GM23248 (cell line): ENCODE data around the gene NME4. TPM values are rescaled to one million over a fixed set of nuclear protein-coding genes. Genes with fewer than 3 reads are reported as not detected.
A peak's percentile ranks its signal among the peaks of the same experiment; 100 is the strongest.
"Not testable (repeated sequence)": the region's sequence is repeated elsewhere in the genome, so short reads cannot be mapped to it uniquely, and the experiment has no call there.

Experiments used
- DNase-seq: peaks from one replicate; pipeline ENCODE4 v3.0.0-alpha.2; 2015
- H2AFZ ChIP-seq: fragments of 200-600 bp; sonication (generic); 2 replicates; pipeline ENCODE4 v1.6.1; 2016; ENCODE audit warnings: antibody characterized with exemption
- H3F3A ChIP-seq: fragments of 200-600 bp; sonication (generic); 2 replicates; pipeline ENCODE4 v1.6.1; 2016; ENCODE audit warnings: mild to moderate bottlenecking, antibody characterized with exemption, mixed run types; ENCODE audit not compliant: insufficient read depth
- H3K27ac ChIP-seq: fragments of 200-600 bp; sonication (generic); 2 replicates; pipeline ENCODE4 v1.5.1; 2016; ENCODE audit warnings: mild to moderate bottlenecking
- H3K27me3 ChIP-seq: fragments of 200-600 bp; sonication (generic); replicated peaks from 2 replicates; pipeline ENCODE4 v1.6.1; 2016; ENCODE audit warnings: mild to moderate bottlenecking; ENCODE audit not compliant: insufficient read depth
- H3K36me3 ChIP-seq: fragments of 200-600 bp; sonication (generic); 2 replicates; pipeline ENCODE4 v1.6.1; 2016; ENCODE audit warnings: low read depth, mild to moderate bottlenecking
- H3K4me1 ChIP-seq: fragments of 200-600 bp; sonication (generic); 2 replicates; pipeline ENCODE4 v1.6.1; 2016; ENCODE audit warnings: mild to moderate bottlenecking; ENCODE audit not compliant: insufficient read depth
- H3K4me2 ChIP-seq: fragments of 200-600 bp; sonication (generic); one replicate; pipeline ENCODE4 v1.6.1; 2016; ENCODE audit warnings: mild to moderate bottlenecking; ENCODE audit not compliant: unreplicated experiment
- H3K4me3 ChIP-seq: fragments of 200-600 bp; sonication (generic); 2 replicates; pipeline ENCODE4 v1.5.1; 2016; ENCODE audit warnings: mild to moderate bottlenecking
- H3K79me2 ChIP-seq: fragments of 200-600 bp; sonication (generic); 2 replicates; pipeline ENCODE4 v1.6.1; 2016; ENCODE audit warnings: mild to moderate bottlenecking; ENCODE audit not compliant: insufficient read depth
- H3K9ac ChIP-seq: fragments of 200-600 bp; sonication (generic); 2 replicates; pipeline ENCODE4 v1.6.1; 2016; ENCODE audit warnings: mild to moderate bottlenecking
- H3K9me2 ChIP-seq: fragments of 200-600 bp; sonication (generic); 2 replicates; pipeline ENCODE4 v1.6.1; 2016; ENCODE audit warnings: mixed run types, mild to moderate bottlenecking, moderate library complexity; ENCODE audit not compliant: insufficient read depth
- H3K9me3 ChIP-seq: fragments of 200-600 bp; sonication (generic); one replicate; pipeline ENCODE4 v1.6.1; 2017; ENCODE audit warnings: low read depth
- H4K20me1 ChIP-seq: fragments of 200-600 bp; sonication (generic); 2 replicates; pipeline ENCODE4 v1.6.0; 2016; ENCODE audit not compliant: insufficient read depth
- EZH2 ChIP-seq: fragments of 200-600 bp; sonication (generic); IDR thresholded peaks from 2 replicates; pipeline ENCODE4 v1.6.1; 2018; ENCODE audit warnings: antibody characterized with exemption, mild to moderate bottlenecking; ENCODE audit not compliant: insufficient read depth, poor library complexity, severe bottlenecking
- EZH2phosphoT487 ChIP-seq: fragments of 200-600 bp; sonication (generic); IDR thresholded peaks from 2 replicates; pipeline ENCODE4 v1.6.1; 2018; ENCODE audit warnings: antibody characterized with exemption, moderate library complexity, mild to moderate bottlenecking, low read depth; ENCODE audit not compliant: insufficient read depth
- WGBS, 2 experiments: methylation state at CpG; one replicate each; pipeline ENCODE4 v1.1.6; 2015 to 2017; ENCODE audit warnings: low lambda C conversion rate in 2 of 2, low coverage in 1 of 2; ENCODE audit errors: missing lambda C conversion rate in 2 of 2; 5-methylcytosine and 5-hydroxymethylcytosine counted together
- in situ Hi-C: fragments of 300-500 bp; cut with MboI; formaldehyde crosslinking; loops from 2 replicates; pipeline ENCODE4 v1.15.0; 2020
- polyA plus RNA-seq: library from polyadenylated mRNA; unstranded; fragments of >200 nt; fragmentation: Nextera tagmentation; extraction: Ambion mirVana; gene quantifications from 2 replicates; pipeline ENCODE4 v1.2.1, GENCODE V29; 2016
- total RNA-seq: library from RNA; depleted of rRNA; stranded (reverse); fragments of >200 nt; shearing (Covaris generic); gene quantifications from 2 replicates; pipeline ENCODE4 v1.2.3, GENCODE V29; 2014

Gene NME4
- total and polyA plus RNA-seq, 2 experiments from 2014 or later, result 175 to 283 TPM

GRCh38 chr16:381012-381788 lies 15.8 kb upstream of the NME4 start:
- Histone ChIP-seq H3K4me3 (peak overlapping the region; percentile 76), H2AFZ (peak overlapping the region; percentile 69), H3K9ac (peak overlapping the region; percentile 78), H3K9me2 (no peaks in the 10 kb centered on the region), H3K36me3 (no peaks in the 10 kb centered on the region), H3K4me1 (no peaks in the 10 kb centered on the region), H3K4me2 (peak overlapping the region; percentile 78), H3F3A (no peaks in the 10 kb centered on the region), H4K20me1 (no peaks in the 10 kb centered on the region), H3K79me2 (peaks cover 30% of the 10 kb centered on the region), H3K27ac (no peak overlapping the region), H3K9me3 (no peaks in the 10 kb centered on the region), H3K27me3 (no peaks in the 10 kb centered on the region)
- in situ Hi-C loops, result no loop called here
- WGBS, 2 experiments, result 1 to 3% methylated on average over 22 to 30 of the region's 73 CpGs
- no peak for TF ChIP-seq EZH2phosphoT487
- no peak for TF ChIP-seq EZH2
- peak; percentile 47 for DNase-seq

DNA sequence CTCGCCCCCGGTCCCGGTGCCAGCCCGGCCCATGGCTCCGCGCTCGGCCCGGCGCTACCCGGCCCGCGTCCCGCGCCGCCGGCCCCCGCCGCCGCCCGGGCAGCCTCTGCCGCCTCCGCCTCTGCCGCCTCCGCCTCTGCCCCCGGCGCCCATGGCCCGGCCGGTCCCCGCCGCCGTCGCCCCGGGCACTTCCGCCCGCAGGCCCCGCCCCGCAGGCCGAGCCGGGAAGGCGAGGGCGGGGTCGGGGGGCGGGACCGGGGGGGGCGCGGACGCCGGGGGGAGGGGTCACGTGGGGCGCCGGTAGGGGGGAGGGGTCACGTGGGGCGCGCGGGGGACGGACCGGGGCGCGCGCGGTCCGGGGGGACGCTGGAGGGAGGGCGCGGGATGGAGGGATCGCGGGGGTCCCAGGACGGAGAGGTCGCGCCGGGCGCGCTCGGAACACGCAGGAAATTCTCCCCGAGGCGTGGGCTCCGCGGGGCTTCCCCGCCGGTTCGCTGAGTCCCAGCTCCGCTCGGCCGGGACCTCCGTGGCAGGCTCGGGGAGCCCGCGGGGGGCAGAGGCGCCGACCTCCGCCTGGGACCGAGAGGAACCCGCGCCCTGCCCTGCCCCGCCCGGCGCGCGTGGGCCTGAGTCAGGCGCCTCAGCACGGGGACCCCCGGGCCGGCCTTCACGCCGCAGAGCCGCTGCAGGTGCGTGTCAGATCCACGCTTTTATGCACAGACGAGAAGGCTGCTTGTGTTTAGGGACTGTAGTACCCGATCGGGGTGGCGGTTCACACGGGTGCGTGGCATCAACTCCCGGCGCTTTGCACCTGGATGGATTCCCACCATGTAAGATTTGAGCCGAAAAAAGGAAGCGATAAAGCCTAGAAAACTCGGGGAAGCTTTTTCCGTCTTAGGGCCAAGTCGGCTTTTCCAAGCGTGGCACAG lies 14.9 kb upstream of the NME4 start, which contains the start of gene PGAP6:
PGAP6 (minus strand) TSS at position 190 of the 929 bp plus-strand sequence; CDS start at position 33, 157 bp downstream.
- Histone ChIP-seq H3K4me3 (peak within 1 kb of the TSS; percentile 76), H3F3A (no peaks in the 10 kb centered on the region), H2AFZ (peak within 1 kb of the TSS; percentile 85), H3K4me1 (no peaks in the 10 kb centered on the region), H3K36me3 (no peaks in the 10 kb centered on the region), H3K9me3 (no peaks in the 10 kb centered on the region), H4K20me1 (no peaks in the 10 kb centered on the region), H3K9ac (peak within 1 kb of the TSS; percentile 78), H3K9me2 (no peaks in the 10 kb centered on the region), H3K4me2 (peak within 1 kb of the TSS; percentile 84), H3K27ac (no peak within 1 kb of the TSS), H3K79me2 (peaks cover 30% of the 10 kb centered on the region), H3K27me3 (no peaks in the 10 kb centered on the region)
- WGBS, 2 experiments, result 1 to 2% methylated on average over 32 to 99 of the region's 123 CpGs
- TF ChIP-seq EZH2phosphoT487 (no peak), EZH2 (no peak)
- in situ Hi-C loops, result no loop called here
- DNase-seq, result peak; percentile 84

GRCh38 chr16:383326-384051 lies 13.5 kb upstream of the NME4 start:
- no peaks in the 10 kb centered on the region for H3K36me3 ChIP-seq
- H3K27ac ChIP-seq, result no peak overlapping the region
- peaks cover 30% of the 10 kb centered on the region for H3K79me2 ChIP-seq
- H3K4me2 ChIP-seq, result no peak overlapping the region
- H3K9me2 ChIP-seq, result no peaks in the 10 kb centered on the region
- no peaks in the 10 kb centered on the region for H3K27me3 ChIP-seq
- no peak for DNase-seq
- no peaks in the 10 kb centered on the region for H4K20me1 ChIP-seq
- no peak overlapping the region for H3K4me3 ChIP-seq
- H3K9ac ChIP-seq, result no peak overlapping the region
- no peaks in the 10 kb centered on the region for H3K4me1 ChIP-seq
- H3K9me3 ChIP-seq, result no peaks in the 10 kb centered on the region
- H3F3A ChIP-seq, result no peaks in the 10 kb centered on the region
- WGBS, 2 experiments, result 82 to 85% methylated on average over 28 to 33 of the region's 33 CpGs
- TF ChIP-seq EZH2 (no peak), EZH2phosphoT487 (no peak)
- no peak overlapping the region for H2AFZ ChIP-seq
- in situ Hi-C loops, result no loop called here

DNA sequence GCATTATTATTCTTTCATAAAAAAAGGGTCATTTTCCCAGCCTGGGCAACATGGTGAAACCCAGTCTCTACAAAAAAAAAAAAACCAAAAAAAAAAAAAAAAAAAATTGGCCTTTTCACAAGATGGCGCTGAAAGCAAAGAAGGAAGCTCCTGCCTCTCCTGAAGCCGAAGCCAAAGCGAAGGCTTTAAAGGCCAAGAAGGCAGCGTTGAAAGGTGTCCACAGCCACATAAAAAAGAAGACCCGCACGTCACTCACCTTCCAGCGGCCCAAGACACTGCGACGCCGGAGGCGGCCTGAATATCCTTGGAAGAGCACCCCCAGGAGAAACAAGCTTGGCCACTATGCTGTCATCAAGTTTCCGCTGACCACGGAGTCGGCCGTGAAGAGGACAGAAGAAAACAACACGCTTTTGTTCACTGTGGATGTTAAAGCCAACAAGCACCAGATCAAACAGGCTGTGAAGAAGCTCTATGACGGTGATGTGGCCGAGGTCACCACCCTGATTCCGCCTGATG lies 10.3 kb upstream of the NME4 start:
- no peaks in the 10 kb centered on the region for H3K36me3 ChIP-seq
- no peak for DNase-seq
- no peak overlapping the region for H3K4me2 ChIP-seq
- TF ChIP-seq EZH2phosphoT487 (no peak), EZH2 (no peak)
- in situ Hi-C loops, result no loop called here
- no peaks in the 10 kb centered on the region for H3K9me3 ChIP-seq
- H3K79me2 ChIP-seq, result no peaks in the 10 kb centered on the region
- H3K27ac ChIP-seq, result no peak overlapping the region
- no peak overlapping the region for H3K4me3 ChIP-seq
- no peaks in the 10 kb centered on the region for H3F3A ChIP-seq
- no peaks in the 10 kb centered on the region for H3K9me2 ChIP-seq
- no peak overlapping the region for H3K9ac ChIP-seq
- no peaks in the 10 kb centered on the region for H3K27me3 ChIP-seq
- no peaks in the 10 kb centered on the region for H3K4me1 ChIP-seq
- no peaks in the 10 kb centered on the region for H4K20me1 ChIP-seq
- 81 to 85% methylated on average over 19 of the region's 19 CpGs for WGBS, 2 experiments
- H2AFZ ChIP-seq, result peak overlapping the region; percentile 33; the same call in 1 of the 2 replicates

DNA sequence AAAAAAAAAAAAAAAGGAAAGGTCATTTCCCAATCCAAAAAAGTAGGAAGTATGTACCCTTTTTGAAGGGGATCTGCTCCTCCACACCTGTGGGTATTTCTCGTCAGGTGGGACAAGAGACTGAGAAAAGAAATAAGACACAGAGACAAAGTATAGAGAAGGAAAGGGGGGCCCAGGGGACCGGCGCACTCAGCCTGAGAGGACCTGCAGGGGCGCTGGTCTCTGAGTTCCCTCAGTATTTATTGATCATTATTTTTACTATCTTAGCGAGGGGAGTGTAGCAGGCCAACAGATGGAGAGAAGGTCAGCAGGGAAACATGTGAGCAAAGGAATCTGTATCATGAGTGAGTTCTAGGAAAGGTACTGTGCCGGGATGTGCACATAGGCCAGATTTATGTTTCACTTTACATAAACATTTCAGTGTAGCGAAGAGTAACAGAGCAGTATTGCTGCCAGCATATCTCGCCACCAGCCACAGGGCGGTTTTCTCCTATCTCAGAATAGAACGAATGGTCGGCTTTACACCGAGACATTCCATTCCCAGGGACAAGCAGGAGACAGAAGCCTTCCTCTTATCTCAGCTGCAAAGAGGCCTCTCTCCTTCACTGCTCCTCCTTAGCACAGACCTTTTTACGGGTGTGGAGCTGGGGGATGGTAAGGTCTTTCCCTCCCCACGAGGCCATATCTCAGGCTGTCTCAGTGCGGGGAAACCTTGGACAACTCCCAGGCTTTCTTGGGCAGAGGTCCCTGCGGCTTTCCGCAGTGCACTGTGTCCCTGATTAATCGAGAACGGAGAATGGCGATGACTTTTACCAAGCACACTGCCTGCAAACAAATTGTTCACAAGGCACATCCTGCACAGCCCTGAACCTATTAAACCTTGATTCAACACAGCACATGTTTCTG lies 9.0 kb upstream of the NME4 start:
- not testable (repeated sequence) for H3K4me2 ChIP-seq, H2AFZ ChIP-seq, H3K27ac ChIP-seq

More for the DNA sequence above, 9.0 kb upstream of the NME4 start:
- H3K36me3 ChIP-seq, H4K20me1 ChIP-seq, H3F3A ChIP-seq, H3K9me3 ChIP-seq, DNase-seq, in situ Hi-C loops, H3K9me2 ChIP-seq, H3K4me1 ChIP-seq, H3K79me2 ChIP-seq, H3K4me3 ChIP-seq, H3K27me3 ChIP-seq, H3K9ac ChIP-seq: not testable (repeated sequence)
- 61% methylated on average over 20 of the region's 20 CpGs for WGBS, 2 experiments
